NCI-H1092 treated with DMSO at 0.1 percent for 48 hours (cell line): Measurements from ENCODE around the gene EMP2.
A peak's percentile ranks its signal among the peaks of the same experiment; 100 is the strongest.
"Not testable (repeated sequence)": the region's sequence is repeated elsewhere in the genome, so short reads cannot be mapped to it uniquely, and the experiment has no call there.

Experiments used
- DNase-seq: peaks from one replicate; lab custom pipeline; 2025; lab: John Stamatoyannopoulos, UW

The EMP2 gene

GRCh38 chr16:10579965-10580882 is at the start of gene EMP2:
Gene EMP2 (minus strand): TSS chr16:10580598. CDS start chr16:10547617, 32,981 bp downstream.
- DNase-seq: no peak

GRCh38 chr16:10629592-10629963 is 49.2 kb upstream of the EMP2 start:
- no peak for DNase-seq

- DNase-seq: no peak
These were observed 45.4 kb upstream of the EMP2 start for GRCh38 chr16:10625595-10626357.

GRCh38 chr16:10624527-10624926 is 44.1 kb upstream of the EMP2 start:
- no peak for DNase-seq

GRCh38 chr16:10623059-10623458 is 42.7 kb upstream of the EMP2 start:
- DNase-seq: no peak

- no peak for DNase-seq
These were observed 41.9 kb upstream of the EMP2 start for GRCh38 chr16:10622036-10622921.

- not testable (repeated sequence) for DNase-seq
These were observed 41.0 kb upstream of the EMP2 start for GRCh38 chr16:10621216-10621949.

GRCh38 chr16:10620120-10620519 is 39.7 kb upstream of the EMP2 start:
- DNase-seq: no peak

GRCh38 chr16:10619271-10619849 is 39.0 kb upstream of the EMP2 start:
- DNase-seq: no peak

GRCh38 chr16:10618710-10619209 is 38.4 kb upstream of the EMP2 start:
- DNase-seq: no peak

- peak; percentile 6 for DNase-seq
These were observed 37.4 kb upstream of the EMP2 start for GRCh38 chr16:10617662-10618420.

GRCh38 chr16:10616756-10617640 is 36.6 kb upstream of the EMP2 start:
- DNase-seq: peak; percentile 14

- no peak for DNase-seq
These were observed 36.0 kb upstream of the EMP2 start for GRCh38 chr16:10616419-10616755.

GRCh38 chr16:10614685-10615084 is 34.3 kb upstream of the EMP2 start:
- no peak for DNase-seq

- no peak for DNase-seq
These were observed 33.5 kb upstream of the EMP2 start for GRCh38 chr16:10613785-10614485.

- no peak for DNase-seq
These were observed 32.3 kb upstream of the EMP2 start for GRCh38 chr16:10612649-10613179.

GRCh38 chr16:10611825-10612342 is 31.5 kb upstream of the EMP2 start:
- DNase-seq: no peak
